ENCODE measurements around the gene SENP7.

Gene SENP7

GRCh38 chr3:101278727-101279126 lies 234.3 kb downstream of the SENP7 start:
- in situ Hi-C loops (cut with MboI; ENCODE audit: low sequenced_read_pairs), result no loop called here

Measured in HL-60/S4 (cell line).